ENCODE measurements around the gene FAM111B.

GRCh38 chr11:59088162-59088561, 18.9 kb upstream of the FAM111B start:
- TF ChIP-seq SMC3 (IDR thresholded peaks at IDR 0.05; ENCODE audit: low read depth, low read length) = no peak
- no peak for TF ChIP-seq MAFK (IDR thresholded peaks at IDR 0.05; ENCODE audit: low read depth, low read length)
- no peak for TF ChIP-seq CTCF (conservative IDR thresholded peaks at IDR 0.05; ENCODE audit: low read depth, low read length)
- no peak for TF ChIP-seq USF2 (IDR thresholded peaks at IDR 0.05; ENCODE audit: low read depth, low read length)
- no peak for TF ChIP-seq BHLHE40 (IDR thresholded peaks at IDR 0.05; ENCODE audit: low read depth, low read length)
- no peak for TF ChIP-seq POLR2A (IDR thresholded peaks at IDR 0.05; ENCODE audit: low read depth, low read length)
- TF ChIP-seq RAD21 (IDR thresholded peaks at IDR 0.05; ENCODE audit: low read length) = no peak
- no peak for TF ChIP-seq CEBPB (IDR thresholded peaks at IDR 0.05; ENCODE audit: low read depth, low read length)
- no peak for TF ChIP-seq MXI1 (IDR thresholded peaks at IDR 0.05; ENCODE audit: borderline replicate concordance, low read depth, low read length)
- TF ChIP-seq RCOR1 (IDR thresholded peaks at IDR 0.05; ENCODE audit: insufficient replicate concordance, low read length) = no peak
- no peak for TF ChIP-seq MAZ (IDR thresholded peaks at IDR 0.05; ENCODE audit: borderline replicate concordance, low read depth, low read length)
- no peak for TF ChIP-seq ELK1 (IDR thresholded peaks at IDR 0.05; ENCODE audit: borderline replicate concordance, low read depth, low read length)
- no peak for TF ChIP-seq NFE2L2 (IDR thresholded peaks at IDR 0.05; ENCODE audit: low read depth, low read length)
